ENCODE measurements around the gene CLPTM1.

- TF ChIP-seq, protein P1, sequence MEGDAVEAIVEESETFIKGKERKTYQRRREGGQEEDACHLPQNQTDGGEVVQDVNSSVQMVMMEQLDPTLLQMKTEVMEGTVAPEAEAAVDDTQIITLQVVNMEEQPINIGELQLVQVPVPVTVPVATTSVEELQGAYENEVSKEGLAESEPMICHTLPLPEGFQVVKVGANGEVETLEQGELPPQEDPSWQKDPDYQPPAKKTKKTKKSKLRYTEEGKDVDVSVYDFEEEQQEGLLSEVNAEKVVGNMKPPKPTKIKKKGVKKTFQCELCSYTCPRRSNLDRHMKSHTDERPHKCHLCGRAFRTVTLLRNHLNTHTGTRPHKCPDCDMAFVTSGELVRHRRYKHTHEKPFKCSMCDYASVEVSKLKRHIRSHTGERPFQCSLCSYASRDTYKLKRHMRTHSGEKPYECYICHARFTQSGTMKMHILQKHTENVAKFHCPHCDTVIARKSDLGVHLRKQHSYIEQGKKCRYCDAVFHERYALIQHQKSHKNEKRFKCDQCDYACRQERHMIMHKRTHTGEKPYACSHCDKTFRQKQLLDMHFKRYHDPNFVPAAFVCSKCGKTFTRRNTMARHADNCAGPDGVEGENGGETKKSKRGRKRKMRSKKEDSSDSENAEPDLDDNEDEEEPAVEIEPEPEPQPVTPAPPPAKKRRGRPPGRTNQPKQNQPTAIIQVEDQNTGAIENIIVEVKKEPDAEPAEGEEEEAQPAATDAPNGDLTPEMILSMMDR (IDR thresholded peaks at IDR 0.05), result no peak
- TF ChIP-seq POLR2A (IDR thresholded peaks at IDR 0.05), result no peak
Observed at GRCh38 chr19:44990966-44991365, 35.8 kb downstream of the CLPTM1 start.
